ENCODE data around the gene LIMCH1.

Gene LIMCH1

GRCh38 chr4:41744572-41745291 lies 206.8 kb downstream of the LIMCH1 start:
- DNase-seq: no peak

- DNase-seq: no peak
Measured at GRCh38 chr4:41745292-41746024, 207.5 kb downstream of the LIMCH1 start.

- no peak for DNase-seq
Measured at GRCh38 chr4:41746025-41746439, 208.1 kb downstream of the LIMCH1 start.

- no peak for DNase-seq
Measured at GRCh38 chr4:41746440-41747229, 208.7 kb downstream of the LIMCH1 start.

- no peak for DNase-seq
Measured at GRCh38 chr4:41747230-41748055, 209.5 kb downstream of the LIMCH1 start.

- DNase-seq: no peak
Measured at GRCh38 chr4:41748074-41748570, 210.2 kb downstream of the LIMCH1 start.

GRCh38 chr4:41748571-41749475 lies 210.9 kb downstream of the LIMCH1 start, which contains the start of gene PHOX2B:
Gene PHOX2B, minus strand, starts transcription at chr4:41748725. Its CDS starts 115 bp downstream, at chr4:41748610.
- no peak for DNase-seq

GRCh38 chr4:41749631-41750039 lies 211.7 kb downstream of the LIMCH1 start:
- no peak for DNase-seq

All from CD4-positive, alpha-beta T cell treated with Interleukin-21 for 1 hour (primary cell).